HG02981 (cell line): Measurements from ENCODE around the gene RIN3.
A peak's percentile ranks its signal among the peaks of the same experiment; 100 is the strongest.

Source experiments
- ATAC-seq: cut with Tn5 transposase; IDR thresholded peaks from one replicate; pipeline ENCODE4 v1.9.1; 2021; ENCODE audit warnings: mild to moderate bottlenecking, moderate library complexity; ENCODE audit not compliant: unreplicated experiment

RIN3 gene

GRCh38 chr14:92507174-92507768, 6.3 kb upstream of the RIN3 start:
- no peak for ATAC-seq

GRCh38 chr14:92510972-92511371, 2.6 kb upstream of the RIN3 start:
- ATAC-seq = no peak

- no peak for ATAC-seq
Observed at GRCh38 chr14:92511453-92512238, 1.9 kb upstream of the RIN3 start.

GRCh38 chr14:92512807-92513203, 776 bp upstream of the RIN3 start:
- ATAC-seq = no peak

GRCh38 chr14:92513966-92514843, 624 bp downstream of the RIN3 start:
- ATAC-seq = peak; percentile 22

- ATAC-seq = no peak
Observed at GRCh38 chr14:92514844-92515514, 1.4 kb downstream of the RIN3 start.

- ATAC-seq = no peak
Observed at GRCh38 chr14:92515546-92516343, 2.2 kb downstream of the RIN3 start.

GRCh38 chr14:92516344-92516965, 2.9 kb downstream of the RIN3 start:
- no peak for ATAC-seq

- no peak for ATAC-seq
Observed at GRCh38 chr14:92516966-92517506, 3.5 kb downstream of the RIN3 start.

- no peak for ATAC-seq
Observed at GRCh38 chr14:92517761-92518160, 4.2 kb downstream of the RIN3 start.

GRCh38 chr14:92519246-92520101, 5.9 kb downstream of the RIN3 start:
- ATAC-seq = no peak

- peak; percentile 78 for ATAC-seq
Observed at GRCh38 chr14:92520102-92521057, 6.8 kb downstream of the RIN3 start.

GRCh38 chr14:92521058-92521415, 7.5 kb downstream of the RIN3 start:
- no peak for ATAC-seq

GRCh38 chr14:92523752-92524151, 10.2 kb downstream of the RIN3 start:
- no peak for ATAC-seq

- no peak for ATAC-seq
Observed at GRCh38 chr14:92524602-92525185, 11.1 kb downstream of the RIN3 start.

GRCh38 chr14:92525322-92526095, 11.9 kb downstream of the RIN3 start:
- ATAC-seq = no peak
